Osteoblast (primary cell): ENCODE data around the gene RANBP3L. TPM values are rescaled to one million over a fixed set of nuclear protein-coding genes. Genes with fewer than 3 reads are reported as not detected.

Source experiments
- DNase-seq: peaks from one replicate; pipeline ENCODE4 v3.0.0; 2011; ENCODE audit warnings: low spot score, mixed read lengths; ENCODE audit not compliant: insufficient read length; ENCODE audit errors: missing footprints
- H2AFZ ChIP-seq: 2 replicates; pipeline ENCODE4 v1.6.0; 2011; ENCODE audit warnings: mild to moderate bottlenecking, low read length
- H3K27ac ChIP-seq: 2 replicates; pipeline ENCODE4 v1.5.1; 2011; ENCODE audit warnings: mild to moderate bottlenecking, low read depth, low read length, moderate library complexity
- H3K27me3 ChIP-seq: 2 replicates; pipeline ENCODE4 v1.6.0; 2012; ENCODE audit warnings: mild to moderate bottlenecking, control low read depth, inconsistent platforms, low read length, moderate library complexity; ENCODE audit not compliant: insufficient read depth
- H3K36me3 ChIP-seq: 2 replicates; pipeline ENCODE4 v1.5.1; 2011; ENCODE audit warnings: mild to moderate bottlenecking, low read length, control low read depth, moderate library complexity; ENCODE audit not compliant: insufficient read depth
- H3K4me1 ChIP-seq: 2 replicates; pipeline ENCODE4 v1.5.1; 2011; ENCODE audit warnings: mild to moderate bottlenecking, low read length, control low read depth, moderate library complexity; ENCODE audit not compliant: insufficient read depth
- H3K4me2 ChIP-seq: 2 replicates; pipeline ENCODE4 v1.6.0; 2011; ENCODE audit warnings: mild to moderate bottlenecking, low read length; ENCODE audit not compliant: insufficient read depth
- H3K4me3 ChIP-seq: fragments of 200-600 bp; sonication (generic); 3 replicates; pipeline ENCODE4 v1.5.1; 2012; ENCODE audit warnings: mild to moderate bottlenecking, low read length, inconsistent platforms; ENCODE audit not compliant: insufficient read depth
- H3K79me2 ChIP-seq: 2 replicates; pipeline ENCODE4 v1.6.0; 2012; ENCODE audit warnings: mild to moderate bottlenecking, low read length, control low read depth, inconsistent platforms; ENCODE audit not compliant: insufficient read depth
- H3K9me3 ChIP-seq: 2 replicates; pipeline ENCODE4 v1.5.1; 2011; ENCODE audit warnings: low read depth, low read length, control low read depth
- H4K20me1 ChIP-seq: 2 replicates; pipeline ENCODE4 v1.6.0; 2012; ENCODE audit warnings: mild to moderate bottlenecking, low read length, control low read depth; ENCODE audit not compliant: insufficient read depth
- CTCF ChIP-seq: IDR thresholded peaks from 2 replicates; pipeline ENCODE4 v1.5.1; 2011; ENCODE audit warnings: mild to moderate bottlenecking, low read depth, low read length, moderate library complexity; ENCODE audit errors: extremely low read depth
- total RNA-seq: library from RNA; depleted of rRNA; stranded (reverse); fragments of >200 nt; gene quantifications from 2 replicates; pipeline ENCODE4 v1.2.3, GENCODE V29; 2012

RANBP3L gene
- total RNA-seq, 1 donor = 1.8 TPM

GRCh38 chr5:36246036-36246800 is 55.5 kb downstream of the RANBP3L start:
- Histone ChIP-seq H3K27ac (no peak overlapping the region), H3K79me2 (peaks cover 3% of the 10 kb centered on the region), H3K4me1 (no peaks in the 10 kb centered on the region), H2AFZ (no peak overlapping the region), H3K4me3 (no peak overlapping the region), H4K20me1 (no peaks in the 10 kb centered on the region), H3K27me3 (no peaks in the 10 kb centered on the region), H3K9me3 (no peaks in the 10 kb centered on the region), H3K36me3 (no peaks in the 10 kb centered on the region), H3K4me2 (no peak overlapping the region)
- no peak for DNase-seq
- TF ChIP-seq CTCF = no peak

- peaks cover 15% of the 10 kb centered on the region for H3K4me1 ChIP-seq
- H3K9me3 ChIP-seq = no peaks in the 10 kb centered on the region
- no peak overlapping the region for H3K4me3 ChIP-seq
- peaks cover 5% of the 10 kb centered on the region for H4K20me1 ChIP-seq
- no peaks in the 10 kb centered on the region for H3K27me3 ChIP-seq
- H3K79me2 ChIP-seq = peaks cover 20% of the 10 kb centered on the region
- no peak overlapping the region for H3K27ac ChIP-seq
- no peak overlapping the region for H2AFZ ChIP-seq
- H3K36me3 ChIP-seq = no peaks in the 10 kb centered on the region
- no peak for DNase-seq
- no peak overlapping the region for H3K4me2 ChIP-seq
- no peak for TF ChIP-seq CTCF
These were observed 57.6 kb downstream of the RANBP3L start for GRCh38 chr5:36244076-36244475.

GRCh38 chr5:36243653-36244052 is 58.0 kb downstream of the RANBP3L start:
- Histone ChIP-seq H3K27me3 (no peaks in the 10 kb centered on the region), H3K4me2 (no peak overlapping the region), H3K27ac (no peak overlapping the region), H3K4me3 (no peak overlapping the region), H3K79me2 (peaks cover 24% of the 10 kb centered on the region), H3K4me1 (peaks cover 18% of the 10 kb centered on the region), H2AFZ (no peak overlapping the region), H3K9me3 (no peaks in the 10 kb centered on the region), H3K36me3 (no peaks in the 10 kb centered on the region), H4K20me1 (peaks cover 5% of the 10 kb centered on the region)
- no peak for TF ChIP-seq CTCF
- no peak for DNase-seq

GRCh38 chr5:36242534-36243485 is 58.9 kb downstream of the RANBP3L start:
- peaks cover 5% of the 10 kb centered on the region for H4K20me1 ChIP-seq

More at GRCh38 chr5:36242534-36243485, 58.9 kb downstream of the RANBP3L start:
- no peaks in the 10 kb centered on the region for H3K27me3 ChIP-seq
- H3K27ac ChIP-seq = peak overlapping the region; percentile 88
- peaks cover 33% of the 10 kb centered on the region for H3K79me2 ChIP-seq
- no peaks in the 10 kb centered on the region for H3K36me3 ChIP-seq
- peak; percentile 77 for DNase-seq
- no peak for TF ChIP-seq CTCF
- peak overlapping the region; percentile 62 for H2AFZ ChIP-seq
- peak overlapping the region; percentile 86 for H3K4me3 ChIP-seq
- no peaks in the 10 kb centered on the region for H3K9me3 ChIP-seq
- H3K4me1 ChIP-seq = peaks cover 18% of the 10 kb centered on the region
- peak overlapping the region; percentile 87 for H3K4me2 ChIP-seq
